Measurements from ENCODE around the gene UNCX. TPM values are rescaled to one million over a fixed set of nuclear protein-coding genes. Genes with fewer than 3 reads are reported as not detected.
A peak's percentile ranks its signal among the peaks of the same experiment; 100 is the strongest.

Gene UNCX
- total and polyA plus RNA-seq, 2 experiments from 2014 or later: not detected

DNA sequence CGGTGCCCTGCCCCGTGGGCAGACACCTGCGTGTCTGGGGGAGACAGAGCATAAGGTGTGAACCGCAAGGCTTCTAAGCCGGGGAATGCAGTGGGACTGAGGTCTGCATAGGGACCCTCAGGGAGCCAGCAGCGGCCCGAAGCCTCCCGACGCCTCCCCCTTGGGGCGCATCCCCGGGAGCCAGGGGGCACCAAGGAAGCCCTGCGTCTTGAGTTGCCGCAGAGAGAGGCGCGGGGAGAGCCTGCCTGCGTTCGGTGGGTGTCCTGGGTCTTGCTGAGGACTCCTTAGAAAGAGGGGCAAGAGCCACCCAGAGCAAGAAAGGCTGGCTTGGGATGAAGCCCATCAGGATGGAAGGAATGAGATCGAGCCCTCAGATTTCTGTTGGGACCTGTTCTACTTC lies 18.2 kb upstream of the UNCX start:
- H3K4me1 ChIP-seq (ENCODE audit: insufficient read depth): no peaks in the 10 kb centered on the region
- H4K20me1 ChIP-seq (ENCODE audit: insufficient read depth, poor library complexity, severe bottlenecking): no peaks in the 10 kb centered on the region
- H3K9me2 ChIP-seq (replicated peaks; ENCODE audit: insufficient read depth): no peaks in the 10 kb centered on the region
- no peak overlapping the region for H3K4me3 ChIP-seq
- no peaks in the 10 kb centered on the region for H3K36me3 ChIP-seq (replicated peaks; ENCODE audit: insufficient read depth, low read depth)
- TF ChIP-seq, protein P1, sequence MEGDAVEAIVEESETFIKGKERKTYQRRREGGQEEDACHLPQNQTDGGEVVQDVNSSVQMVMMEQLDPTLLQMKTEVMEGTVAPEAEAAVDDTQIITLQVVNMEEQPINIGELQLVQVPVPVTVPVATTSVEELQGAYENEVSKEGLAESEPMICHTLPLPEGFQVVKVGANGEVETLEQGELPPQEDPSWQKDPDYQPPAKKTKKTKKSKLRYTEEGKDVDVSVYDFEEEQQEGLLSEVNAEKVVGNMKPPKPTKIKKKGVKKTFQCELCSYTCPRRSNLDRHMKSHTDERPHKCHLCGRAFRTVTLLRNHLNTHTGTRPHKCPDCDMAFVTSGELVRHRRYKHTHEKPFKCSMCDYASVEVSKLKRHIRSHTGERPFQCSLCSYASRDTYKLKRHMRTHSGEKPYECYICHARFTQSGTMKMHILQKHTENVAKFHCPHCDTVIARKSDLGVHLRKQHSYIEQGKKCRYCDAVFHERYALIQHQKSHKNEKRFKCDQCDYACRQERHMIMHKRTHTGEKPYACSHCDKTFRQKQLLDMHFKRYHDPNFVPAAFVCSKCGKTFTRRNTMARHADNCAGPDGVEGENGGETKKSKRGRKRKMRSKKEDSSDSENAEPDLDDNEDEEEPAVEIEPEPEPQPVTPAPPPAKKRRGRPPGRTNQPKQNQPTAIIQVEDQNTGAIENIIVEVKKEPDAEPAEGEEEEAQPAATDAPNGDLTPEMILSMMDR (IDR thresholded peaks at IDR 0.05; ENCODE audit: poor library complexity): no peak
- no peak for TF ChIP-seq EZH2phosphoT487 (IDR thresholded peaks at IDR 0.05; ENCODE audit: low read depth, severe bottlenecking, unreplicated experiment)
- no peak for TF ChIP-seq EZH2 (IDR thresholded peaks at IDR 0.05; ENCODE audit: borderline replicate concordance)
- H2AFZ ChIP-seq: no peak overlapping the region
- no peak for DNase-seq (ENCODE audit: low spot score)
- H3K79me2 ChIP-seq: no peaks in the 10 kb centered on the region
- WGBS (ENCODE audit: low lambda C conversion rate, missing lambda C conversion rate): 81% methylated on average over 18 of the region's 18 CpGs
- peaks cover 28% of the 10 kb centered on the region for H3K27me3 ChIP-seq
- H3K9me3 ChIP-seq (ENCODE audit: low read depth): no peaks in the 10 kb centered on the region
- no peak overlapping the region for H3K27ac ChIP-seq
- no peak overlapping the region for H3K4me2 ChIP-seq

DNA sequence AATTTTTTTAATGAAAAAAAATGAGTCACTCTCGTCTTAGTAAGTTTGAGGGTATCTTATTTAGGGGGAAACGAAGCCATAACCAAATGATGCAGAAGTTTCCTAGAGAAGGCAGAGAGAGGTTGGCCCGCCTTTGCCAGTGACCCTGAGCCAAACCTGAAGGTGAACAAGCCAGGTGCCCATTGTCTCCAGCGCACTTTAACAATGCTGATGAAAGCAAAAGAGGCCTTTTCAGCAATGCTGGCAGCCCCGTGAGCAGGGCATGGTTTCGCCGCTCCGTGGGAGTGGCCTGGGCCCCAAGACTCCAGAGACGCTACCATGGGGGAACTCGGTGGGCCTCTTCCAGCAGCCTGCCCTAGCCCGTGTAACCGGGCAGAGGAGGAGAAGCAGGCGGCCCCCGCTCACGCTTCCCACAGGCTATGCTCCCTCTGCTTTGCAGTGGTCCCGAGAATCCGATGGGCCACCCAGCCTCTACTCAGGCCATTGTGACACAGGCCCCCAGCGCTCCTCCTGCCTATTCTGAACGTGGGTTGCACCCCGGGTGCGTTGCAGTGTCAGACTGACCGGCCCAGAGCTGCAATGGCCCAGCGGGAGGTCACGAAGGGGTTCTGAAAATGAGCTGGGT lies 14.0 kb upstream of the UNCX start:
- H3K4me1 ChIP-seq (ENCODE audit: insufficient read depth): no peaks in the 10 kb centered on the region
- H3K27me3 ChIP-seq: peaks cover 52% of the 10 kb centered on the region
- no peaks in the 10 kb centered on the region for H4K20me1 ChIP-seq (ENCODE audit: insufficient read depth, poor library complexity, severe bottlenecking)
- H3K79me2 ChIP-seq: no peaks in the 10 kb centered on the region
- H3K4me2 ChIP-seq: no peak overlapping the region
- H3K4me3 ChIP-seq: no peak overlapping the region
- no peaks in the 10 kb centered on the region for H3K36me3 ChIP-seq (replicated peaks; ENCODE audit: insufficient read depth, low read depth)
- TF ChIP-seq, protein P1 (IDR thresholded peaks at IDR 0.05; ENCODE audit: poor library complexity): no peak
- TF ChIP-seq EZH2 (IDR thresholded peaks at IDR 0.05; ENCODE audit: borderline replicate concordance) (no peak), EZH2phosphoT487 (IDR thresholded peaks at IDR 0.05; ENCODE audit: low read depth, severe bottlenecking, unreplicated experiment) (no peak)
- no peaks in the 10 kb centered on the region for H3K9me3 ChIP-seq (ENCODE audit: low read depth)
- peak; percentile 3 for DNase-seq (ENCODE audit: low spot score)
- no peak overlapping the region for H2AFZ ChIP-seq
- WGBS (ENCODE audit: low lambda C conversion rate, missing lambda C conversion rate): 81% methylated on average over 24 of the region's 24 CpGs
- no peak overlapping the region for H3K27ac ChIP-seq
- H3K9me2 ChIP-seq (replicated peaks; ENCODE audit: insufficient read depth): no peaks in the 10 kb centered on the region

DNA sequence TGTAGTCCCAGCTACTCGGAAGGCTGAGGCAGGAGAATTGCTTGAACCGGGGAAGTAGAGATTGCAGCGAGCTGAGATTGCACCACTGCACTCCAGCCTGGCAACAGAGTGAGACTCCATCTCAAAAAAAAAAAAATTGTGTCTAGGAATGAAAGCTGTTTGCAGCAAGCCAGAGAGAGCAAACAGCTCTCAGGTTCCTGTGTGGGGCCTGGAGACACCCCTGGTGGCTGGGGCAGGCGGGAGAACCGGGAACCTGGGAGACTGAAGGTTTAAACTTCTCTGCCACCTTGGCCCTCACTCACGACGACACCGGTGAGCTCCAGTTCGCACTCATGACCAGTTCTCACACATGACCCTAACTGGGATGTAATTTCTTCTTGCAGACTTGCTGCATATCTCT lies 13.2 kb upstream of the UNCX start:
- WGBS (ENCODE audit: low lambda C conversion rate, missing lambda C conversion rate): 60% methylated on average over 9 of the region's 9 CpGs
- H2AFZ ChIP-seq: no peak overlapping the region
- H3K4me1 ChIP-seq (ENCODE audit: insufficient read depth): peaks cover 3% of the 10 kb centered on the region
- H3K79me2 ChIP-seq: no peaks in the 10 kb centered on the region
- H3K36me3 ChIP-seq (replicated peaks; ENCODE audit: insufficient read depth, low read depth): no peaks in the 10 kb centered on the region
- H3K4me2 ChIP-seq: no peak overlapping the region
- H3K27ac ChIP-seq: no peak overlapping the region
- TF ChIP-seq, protein P1 (IDR thresholded peaks at IDR 0.05; ENCODE audit: poor library complexity): no peak
- TF ChIP-seq EZH2phosphoT487 (IDR thresholded peaks at IDR 0.05; ENCODE audit: low read depth, severe bottlenecking, unreplicated experiment) (no peak), EZH2 (IDR thresholded peaks at IDR 0.05; ENCODE audit: borderline replicate concordance) (no peak)
- H3K27me3 ChIP-seq: peaks cover 52% of the 10 kb centered on the region
- no peaks in the 10 kb centered on the region for H3K9me3 ChIP-seq (ENCODE audit: low read depth)
- no peaks in the 10 kb centered on the region for H3K9me2 ChIP-seq (replicated peaks; ENCODE audit: insufficient read depth)
- H4K20me1 ChIP-seq (ENCODE audit: insufficient read depth, poor library complexity, severe bottlenecking): no peaks in the 10 kb centered on the region
- no peak overlapping the region for H3K4me3 ChIP-seq
- DNase-seq (ENCODE audit: low spot score): peak; percentile 2

Measured in hepatocyte (in vitro differentiated cells).